RWPE1 (cell line): ENCODE results near the gene IARS1.
A peak's percentile ranks its signal among the peaks of the same experiment; 100 is the strongest.

ENCODE experiments used
- CTCF ChIA-PET: fragments of 350-600 bp; sonication (Branson Sonifier 250); formaldehyde crosslinking; extraction: SDS; loops from one replicate; lab custom pipeline; 2021; lab: Yijun Ruan, JAX
- POLR2A ChIA-PET: fragments of 400-600 bp; formaldehyde crosslinking; extraction: SDS; loops from one replicate; lab custom pipeline; 2020; ENCODE audit warnings: antibody characterized with exemption; ENCODE audit not compliant: low non-redundant PET; lab: Yijun Ruan, JAX
- DNase-seq: peaks from one replicate; pipeline ENCODE4 v3.0.0; 2012; ENCODE audit warnings: low spot score
- H3K27ac ChIP-seq: fragments of 450-650 bp; 2 replicates; pipeline ENCODE4 v1.5.1; 2017
- TF ChIP-seq, protein P1 (sequence below): fragments of 450-650 bp; conservative IDR thresholded peaks from 2 replicates; pipeline ENCODE4 v1.5.1; 2017; ENCODE audit warnings: low read depth, mild to moderate bottlenecking

Gene IARS1

DNA sequence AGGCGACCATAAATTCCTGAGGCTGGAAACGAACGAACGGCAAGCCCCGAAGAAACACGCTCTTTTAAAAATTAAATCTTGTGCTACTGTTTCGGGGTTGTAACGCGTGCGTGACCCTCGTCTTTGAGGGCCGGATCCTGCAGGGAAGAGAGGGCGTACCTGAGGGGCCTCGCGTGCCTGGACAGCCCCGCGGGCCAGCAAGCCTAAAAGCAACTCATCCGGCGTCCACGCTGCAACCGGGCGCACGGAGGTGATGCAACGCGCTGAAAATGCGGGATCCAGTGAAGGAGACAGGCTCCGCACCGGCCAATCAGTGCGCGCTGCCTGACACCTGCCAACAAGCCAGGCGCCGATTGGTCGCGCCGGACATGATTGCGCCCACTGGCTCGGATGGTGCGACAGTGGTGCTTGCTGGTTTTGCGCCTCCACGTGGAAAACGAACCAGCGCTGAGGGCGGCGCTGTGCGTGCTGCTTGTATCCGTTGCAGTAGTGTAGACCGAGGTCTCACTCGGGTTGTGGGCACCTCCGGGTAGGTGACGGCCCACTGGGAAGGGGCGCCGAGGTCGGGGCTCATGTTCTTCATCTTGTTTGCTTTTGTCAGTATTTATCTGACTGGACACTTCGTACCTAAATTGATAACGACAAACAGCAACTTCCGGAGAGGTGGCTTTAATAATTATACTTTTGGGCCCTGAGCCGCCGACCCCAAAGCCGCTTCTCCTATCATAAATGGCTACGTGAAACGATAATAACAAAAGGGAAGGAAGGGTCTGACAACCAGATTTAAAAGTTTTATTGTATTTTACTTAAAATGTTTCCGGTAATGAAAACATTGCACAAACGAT is at the start of gene IARS1:
Gene IARS1, minus strand, starts transcription at position 246 of the 845 bp plus-strand sequence. CDS start 4,278 bp downstream, outside the sequence.
- POLR2A ChIA-PET = no interaction called here
- DNase-seq = peak; percentile 100
- CTCF ChIA-PET = interaction anchor here (0.6 to 1.0 kb wide), 2 partner anchors 15 to 32 kb away, joined by 3 read pairs; partner anchors contain the start of gene CENPP
- TF ChIP-seq, protein P1, sequence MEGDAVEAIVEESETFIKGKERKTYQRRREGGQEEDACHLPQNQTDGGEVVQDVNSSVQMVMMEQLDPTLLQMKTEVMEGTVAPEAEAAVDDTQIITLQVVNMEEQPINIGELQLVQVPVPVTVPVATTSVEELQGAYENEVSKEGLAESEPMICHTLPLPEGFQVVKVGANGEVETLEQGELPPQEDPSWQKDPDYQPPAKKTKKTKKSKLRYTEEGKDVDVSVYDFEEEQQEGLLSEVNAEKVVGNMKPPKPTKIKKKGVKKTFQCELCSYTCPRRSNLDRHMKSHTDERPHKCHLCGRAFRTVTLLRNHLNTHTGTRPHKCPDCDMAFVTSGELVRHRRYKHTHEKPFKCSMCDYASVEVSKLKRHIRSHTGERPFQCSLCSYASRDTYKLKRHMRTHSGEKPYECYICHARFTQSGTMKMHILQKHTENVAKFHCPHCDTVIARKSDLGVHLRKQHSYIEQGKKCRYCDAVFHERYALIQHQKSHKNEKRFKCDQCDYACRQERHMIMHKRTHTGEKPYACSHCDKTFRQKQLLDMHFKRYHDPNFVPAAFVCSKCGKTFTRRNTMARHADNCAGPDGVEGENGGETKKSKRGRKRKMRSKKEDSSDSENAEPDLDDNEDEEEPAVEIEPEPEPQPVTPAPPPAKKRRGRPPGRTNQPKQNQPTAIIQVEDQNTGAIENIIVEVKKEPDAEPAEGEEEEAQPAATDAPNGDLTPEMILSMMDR = peak; percentile 55
- peak within 1 kb of the TSS; percentile 84 for H3K27ac ChIP-seq

DNA sequence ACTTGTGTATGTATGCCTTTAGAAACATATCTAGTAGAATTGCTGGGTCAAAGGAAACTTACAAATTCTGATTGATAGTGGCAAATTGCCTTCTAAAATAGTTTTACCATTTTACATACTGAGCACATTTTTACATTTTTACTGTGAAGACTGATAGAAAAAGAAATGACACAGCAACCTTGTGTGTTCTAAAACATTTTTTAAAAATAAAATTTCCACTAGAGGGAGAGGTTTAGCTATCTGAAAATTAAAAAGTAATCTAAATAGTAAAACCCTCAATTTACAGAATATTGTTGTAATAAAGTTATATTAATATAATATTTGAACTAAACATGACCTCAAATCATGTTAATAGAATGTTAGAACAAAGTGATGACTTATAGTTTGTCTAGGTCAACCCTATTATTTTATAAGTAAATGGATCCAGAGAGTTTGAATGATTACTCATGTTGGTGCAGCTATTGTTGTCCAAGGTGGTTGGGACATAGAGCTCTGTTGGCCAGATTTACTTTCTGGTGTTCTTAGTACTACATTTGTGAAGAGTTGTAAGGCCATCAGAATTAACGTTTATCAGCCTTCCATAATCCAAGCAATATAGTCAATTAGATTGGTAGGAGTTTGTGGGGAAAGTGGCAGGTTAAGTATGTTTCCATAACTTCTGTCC is 49.5 kb upstream of the IARS1 start:
- DNase-seq = peak; percentile 34
- ChIA-PET POLR2A (no interaction called here), CTCF (interaction anchor here (0.5 to 1.5 kb wide), 7 partner anchors 34 to 761 kb away, joined by 3 to 6 read pairs (median 4); no protein-coding TSS in a partner anchor)
- TF ChIP-seq, protein P1 = peak; percentile 40
- H3K27ac ChIP-seq = no peak overlapping the region

DNA sequence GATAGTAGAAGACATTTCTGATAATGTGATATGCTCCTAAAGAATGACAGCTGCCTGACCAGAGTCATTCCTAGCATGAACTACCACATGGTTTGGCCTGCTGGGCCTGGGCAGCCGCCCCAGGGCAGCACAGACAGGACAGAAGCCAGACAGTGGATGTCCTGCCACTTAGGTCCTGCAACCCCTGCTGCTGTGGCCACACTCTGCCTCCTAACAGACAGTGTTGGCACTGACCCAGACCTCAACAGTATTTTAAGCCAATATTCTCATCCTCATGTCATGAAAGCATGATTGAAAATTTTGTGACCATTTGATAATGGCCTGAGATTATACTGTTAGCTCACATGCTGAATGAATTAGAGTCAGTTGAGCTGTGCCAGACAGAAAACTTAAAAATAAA is 48.1 kb upstream of the IARS1 start:
- H3K27ac ChIP-seq = no peak overlapping the region
- DNase-seq = no peak
- ChIA-PET CTCF (interaction anchor here (0.6 kb wide), 1 partner anchor 13 kb away, joined by 3 read pairs; no protein-coding TSS in a partner anchor), POLR2A (no interaction called here)
- TF ChIP-seq, protein P1 = no peak

DNA sequence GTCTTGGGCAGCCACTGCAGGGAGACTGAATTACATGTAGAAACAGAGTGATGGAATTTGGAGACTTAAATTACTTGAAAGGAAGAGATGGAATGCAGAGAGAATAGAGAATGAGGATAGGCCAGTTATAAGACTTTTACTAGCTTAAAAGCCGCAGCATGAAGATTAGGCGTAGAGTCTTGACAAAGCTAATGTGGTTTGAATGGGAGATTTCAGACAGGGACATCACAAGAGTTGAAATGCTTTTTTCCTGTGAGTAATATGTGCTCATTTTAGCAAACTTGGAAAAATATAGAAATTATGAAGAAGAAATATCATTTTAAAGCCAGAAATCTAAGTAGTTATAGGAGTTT is 39.8 kb upstream of the IARS1 start:
- H3K27ac ChIP-seq = no peak overlapping the region
- no peak for DNase-seq
- POLR2A ChIA-PET = no interaction called here
- TF ChIP-seq, protein P1 = no peak
- CTCF ChIA-PET = interaction anchor here (0.6 to 0.7 kb wide), 3 partner anchors 108 to 256 kb away, joined by 3 to 4 read pairs (median 3); no protein-coding TSS in a partner anchor

DNA sequence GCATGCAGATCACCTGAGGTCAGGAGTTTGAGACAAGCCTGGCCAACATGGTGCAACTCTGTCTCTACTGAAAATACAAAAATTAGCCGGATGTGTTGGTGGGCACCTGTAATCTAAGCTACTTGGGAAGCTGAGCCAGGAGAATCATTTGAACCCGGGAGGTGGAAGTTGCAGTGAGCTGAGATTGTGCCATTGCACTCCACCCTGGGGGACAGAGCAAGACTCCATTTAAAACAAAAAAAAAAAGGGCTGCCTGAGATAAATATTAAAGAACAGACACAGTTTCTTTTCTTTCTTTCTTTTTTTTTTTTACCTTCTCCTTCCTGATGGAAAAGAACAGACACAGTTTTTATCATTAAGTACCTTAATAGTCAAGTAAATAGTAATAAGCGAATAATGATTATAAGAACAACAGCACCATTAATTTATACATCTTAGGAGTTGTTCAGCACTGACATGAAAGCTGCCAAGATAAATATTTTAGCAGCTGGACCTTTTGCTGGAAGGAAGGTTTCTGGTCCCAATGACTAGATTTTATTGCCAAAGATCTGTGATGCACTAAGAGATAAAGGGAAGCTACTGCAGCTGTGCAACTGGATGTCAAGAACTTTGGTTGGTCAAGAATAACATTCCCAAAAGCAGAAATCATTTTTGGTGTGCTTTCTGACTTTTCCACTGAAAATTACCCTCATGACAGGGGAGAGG is 39.2 kb upstream of the IARS1 start:
- TF ChIP-seq, protein P1 = no peak
- no peak for DNase-seq
- no peak overlapping the region for H3K27ac ChIP-seq
- CTCF ChIA-PET = interaction anchor here (0.6 to 1.0 kb wide), 4 partner anchors 9 to 279 kb away, joined by 3 to 7 read pairs (median 4); no protein-coding TSS in a partner anchor
- POLR2A ChIA-PET = no interaction called here

DNA sequence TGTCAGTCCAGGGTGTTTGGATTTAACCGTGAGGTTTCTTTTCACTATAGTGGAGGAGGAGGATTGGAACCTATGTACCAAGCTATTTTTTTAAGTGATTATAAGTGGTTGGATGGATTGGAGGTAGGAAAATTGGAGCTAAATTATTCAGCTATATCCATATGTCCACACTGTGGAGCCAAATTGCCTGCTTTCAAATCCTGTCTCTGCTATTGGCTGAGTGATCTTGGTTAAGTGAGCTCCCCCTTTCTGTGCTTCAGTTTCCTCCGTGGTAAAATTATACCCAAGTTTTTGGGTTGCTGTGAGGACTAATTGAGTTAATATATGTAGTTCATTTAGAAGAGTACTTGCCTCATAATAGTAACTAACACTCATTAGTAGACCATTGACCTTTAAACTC is 34.7 kb upstream of the IARS1 start:
- peak; percentile 53 for DNase-seq
- CTCF ChIA-PET = interaction anchor here (0.5 to 1.4 kb wide), 6 partner anchors 73 to 342 kb away, joined by 3 to 4 read pairs (median 3); no protein-coding TSS in a partner anchor
- no peak overlapping the region for H3K27ac ChIP-seq
- POLR2A ChIA-PET = no interaction called here
- TF ChIP-seq, protein P1 = peak; percentile 37
